Peyer's patch (tissue), 4 donors: ENCODE measurements around the gene MAN1A1.

Experiments
- POLR2A ChIP-seq, 2 donors: fragments of 450-650 bp; IDR thresholded peaks; one replicate each; pipeline ENCODE4 v1.5.1; 2017; ENCODE audit warnings: antibody characterized with exemption in 2 of 2, mild to moderate bottlenecking in 2 of 2, moderate library complexity in 2 of 2
- TF ChIP-seq, protein P1 (sequence below), 6 experiments: fragments of 450-650 bp in 4 of 6; fragments of 200-600 bp in 2 of 6; sonication (generic) in 1 of 6; IDR thresholded peaks; one replicate each; pipeline ENCODE4 v1.5.1; 2017 to 2019; ENCODE audit warnings: antibody characterized with exemption in 6 of 6, mild to moderate bottlenecking in 3 of 6, moderate library complexity in 1 of 6

DNA sequence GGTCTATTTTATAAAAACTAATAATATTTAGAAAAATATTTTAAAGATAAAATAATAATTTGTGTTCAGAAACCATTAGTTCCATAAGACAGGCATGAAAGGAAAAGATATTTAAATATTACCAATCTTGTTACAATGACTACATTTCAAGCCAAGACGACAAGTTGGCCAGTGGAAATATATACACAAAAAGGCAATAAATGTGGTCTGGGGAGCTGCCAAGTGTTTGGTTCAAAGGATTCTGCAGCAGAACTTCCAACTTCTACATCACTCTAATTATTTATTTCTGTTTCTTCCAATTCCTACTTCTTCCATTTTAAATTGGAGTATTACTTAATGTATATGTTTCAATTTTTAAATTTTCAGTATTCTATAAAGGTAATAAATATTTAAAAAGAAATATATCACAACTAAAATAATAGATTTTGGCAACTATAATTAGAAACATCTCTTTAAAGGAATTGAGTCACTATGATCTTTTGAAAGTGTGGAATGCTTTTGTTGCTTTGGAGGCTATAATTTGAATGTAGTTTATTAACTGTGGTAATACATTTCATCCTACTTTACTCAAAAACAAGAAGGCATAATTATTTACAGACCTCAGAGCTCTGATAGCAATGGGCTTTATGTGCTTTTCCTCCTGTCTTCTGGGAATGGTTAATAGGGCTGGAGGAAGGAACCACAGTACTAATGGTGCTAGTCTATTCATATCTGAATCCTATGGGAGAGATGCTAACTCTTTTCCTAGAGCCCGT is 141.4 kb downstream of the MAN1A1 start:
- no peak for TF ChIP-seq POLR2A (IDR thresholded peaks at IDR 0.05)
- TF ChIP-seq, protein P1, sequence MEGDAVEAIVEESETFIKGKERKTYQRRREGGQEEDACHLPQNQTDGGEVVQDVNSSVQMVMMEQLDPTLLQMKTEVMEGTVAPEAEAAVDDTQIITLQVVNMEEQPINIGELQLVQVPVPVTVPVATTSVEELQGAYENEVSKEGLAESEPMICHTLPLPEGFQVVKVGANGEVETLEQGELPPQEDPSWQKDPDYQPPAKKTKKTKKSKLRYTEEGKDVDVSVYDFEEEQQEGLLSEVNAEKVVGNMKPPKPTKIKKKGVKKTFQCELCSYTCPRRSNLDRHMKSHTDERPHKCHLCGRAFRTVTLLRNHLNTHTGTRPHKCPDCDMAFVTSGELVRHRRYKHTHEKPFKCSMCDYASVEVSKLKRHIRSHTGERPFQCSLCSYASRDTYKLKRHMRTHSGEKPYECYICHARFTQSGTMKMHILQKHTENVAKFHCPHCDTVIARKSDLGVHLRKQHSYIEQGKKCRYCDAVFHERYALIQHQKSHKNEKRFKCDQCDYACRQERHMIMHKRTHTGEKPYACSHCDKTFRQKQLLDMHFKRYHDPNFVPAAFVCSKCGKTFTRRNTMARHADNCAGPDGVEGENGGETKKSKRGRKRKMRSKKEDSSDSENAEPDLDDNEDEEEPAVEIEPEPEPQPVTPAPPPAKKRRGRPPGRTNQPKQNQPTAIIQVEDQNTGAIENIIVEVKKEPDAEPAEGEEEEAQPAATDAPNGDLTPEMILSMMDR (IDR thresholded peaks at IDR 0.05), result no peak
